Left cardiac atrium (tissue), 4 donors: ENCODE measurements around the gene SMIM22. TPM values are rescaled to one million over a fixed set of nuclear protein-coding genes. Genes with fewer than 3 reads are reported as not detected.

ENCODE experiments used
- ATAC-seq, 2 donors: fragments of 200-7000 bp; cut with Tn5 transposase; one replicate each; pipeline ENCODE4 v1.9.1; 2020; ENCODE audit warnings: mild to moderate bottlenecking in 2 of 2, moderate library complexity in 2 of 2
- DNase-seq: peaks from one replicate; pipeline ENCODE4 v3.0.0-alpha.2; 2020
- intact Hi-C, 2 donors: fragments of 100-400 bp; cut with DNase I; formaldehyde crosslinking; loops; one replicate each; pipeline versions ENCODE4 v1.14.1 to v1.15.1; 2022 to 2023
- total RNA-seq, 2 donors: library from RNA; stranded (reverse); fragmentation: NEBNext Ultra II Directional; extraction: Animal tissue kit (Norgen Biotek cat#: 25700); gene quantifications; one replicate each; pipeline ENCODE4 v1.2.1, GENCODE V29; 2021
- donor health status: DM: no; HTN: yes; CAD: no.
- donor health status: DM: no; HTN: yes; CAD: no; lungs with severe emphysema.
- donor health status: DM: yes; HTN: yes; CAD: no.
- donor health status: Dilated cardiomyopathy.

The SMIM22 gene
- total RNA-seq, 2 donors from 2014 or later = not detected

DNA sequence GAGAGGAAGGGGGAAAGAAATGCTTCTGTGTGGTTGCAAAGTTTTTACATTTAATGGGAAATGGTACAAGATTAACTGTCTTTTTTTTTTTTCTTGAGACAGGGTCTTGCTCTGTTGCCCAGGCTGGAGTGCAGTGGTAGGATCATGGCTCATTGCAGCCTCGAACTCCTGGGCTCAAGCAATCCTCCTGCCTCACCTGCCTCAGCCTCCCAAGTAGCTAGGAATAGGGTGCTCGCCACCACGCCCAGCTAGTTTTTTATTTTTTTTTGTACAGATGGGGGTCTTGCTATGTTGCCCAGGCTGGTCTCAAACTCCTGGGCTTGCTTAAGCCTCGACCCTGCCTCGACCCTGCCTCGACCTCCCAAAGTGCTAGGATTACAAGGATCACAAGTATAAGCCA is 11.1 kb downstream of the SMIM22 start:
- ATAC-seq (no peak), DNase-seq (no peak)
- intact Hi-C loops = loop anchor here in 1 of 2 donors (5.0 kb wide), 1 partner anchor 41 kb away; the partner anchor contains the start of genes GLYR1 and UBN1

DNA sequence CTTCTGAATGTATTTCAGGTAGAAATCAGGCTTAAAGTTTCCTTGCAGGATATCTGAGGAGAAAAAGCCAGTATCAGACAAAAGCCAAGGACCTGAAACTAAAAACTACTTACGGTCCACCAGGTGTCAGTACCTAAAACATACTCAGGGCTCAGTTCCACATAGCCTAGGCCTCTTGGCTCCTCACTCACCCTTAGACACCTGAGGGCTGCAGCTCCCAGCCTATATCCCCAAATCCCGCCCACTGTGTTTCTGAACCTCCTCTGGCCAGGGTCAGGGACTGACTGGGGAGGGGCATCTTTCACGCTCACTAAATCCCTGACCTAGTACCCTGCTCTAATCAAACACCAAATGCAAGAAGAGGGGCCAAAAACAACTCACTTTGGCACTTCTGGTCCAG is 16.1 kb downstream of the SMIM22 start:
- intact Hi-C loops = no loop called here

DNA sequence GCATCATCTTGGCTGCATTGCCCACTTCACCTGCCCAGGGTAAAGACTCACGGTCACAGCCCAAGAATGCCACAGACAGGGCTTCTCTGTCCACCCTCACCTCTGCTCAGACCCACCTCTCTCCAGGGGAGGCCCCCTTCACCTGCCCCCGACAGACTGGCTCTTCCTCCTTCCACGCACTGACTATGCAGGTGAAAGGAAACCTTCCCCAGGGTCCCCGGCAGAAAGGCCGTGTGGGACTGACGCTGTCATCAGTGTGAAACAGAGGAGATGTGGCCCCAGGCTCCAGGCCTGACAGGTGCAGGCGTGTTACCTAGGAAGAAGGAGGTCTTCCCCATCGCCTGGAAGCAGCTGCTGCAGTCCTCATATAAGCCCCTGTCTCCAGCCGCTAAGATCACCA is 16.6 kb downstream of the SMIM22 start:
- ATAC-seq = no peak
- intact Hi-C loops = no loop called here

More for the DNA sequence above, 16.1 kb downstream of the SMIM22 start:
- ATAC-seq = no peak
- DNase-seq = no peak

DNA sequence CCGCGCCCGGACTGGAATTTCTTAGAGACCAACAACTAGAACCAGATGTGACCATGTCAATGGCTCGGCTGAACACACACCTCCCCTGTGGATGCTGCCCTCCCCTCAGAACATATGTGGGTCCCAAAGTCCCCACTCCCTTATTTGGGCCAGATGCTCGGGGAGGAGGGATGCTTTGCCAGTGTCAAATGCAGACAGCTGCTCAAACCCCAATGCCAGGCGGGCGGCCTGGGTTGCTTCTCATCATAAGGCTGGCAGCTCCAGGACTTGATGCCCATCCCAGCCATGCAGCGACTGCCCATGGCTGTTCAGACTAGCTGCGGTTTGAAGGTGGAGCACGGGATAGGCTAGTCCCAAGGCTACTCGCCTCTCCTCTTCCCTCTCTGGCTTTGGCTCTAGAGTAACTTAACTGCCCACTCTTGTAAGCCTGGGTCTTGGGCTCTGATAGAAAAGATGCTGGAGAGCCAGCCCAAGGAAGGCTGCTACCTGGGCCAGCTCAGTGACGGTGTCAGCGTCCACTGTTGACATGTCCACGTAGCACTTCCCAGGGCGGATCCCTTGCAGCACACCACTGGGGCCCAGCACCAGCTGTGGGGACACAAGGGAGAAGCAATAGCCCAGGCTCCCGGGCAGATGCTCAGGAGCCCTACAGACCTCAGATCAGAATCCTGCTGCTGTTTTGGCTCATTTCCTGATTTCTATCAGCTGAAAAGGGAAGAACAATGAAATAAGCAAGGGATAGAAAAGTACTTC is 18.3 kb downstream of the SMIM22 start:
- DNase-seq (no peak), ATAC-seq (peak; percentile 32 to 48)
- intact Hi-C loops = no loop called here

More for the DNA sequence above, 16.6 kb downstream of the SMIM22 start:
- no peak for DNase-seq

DNA sequence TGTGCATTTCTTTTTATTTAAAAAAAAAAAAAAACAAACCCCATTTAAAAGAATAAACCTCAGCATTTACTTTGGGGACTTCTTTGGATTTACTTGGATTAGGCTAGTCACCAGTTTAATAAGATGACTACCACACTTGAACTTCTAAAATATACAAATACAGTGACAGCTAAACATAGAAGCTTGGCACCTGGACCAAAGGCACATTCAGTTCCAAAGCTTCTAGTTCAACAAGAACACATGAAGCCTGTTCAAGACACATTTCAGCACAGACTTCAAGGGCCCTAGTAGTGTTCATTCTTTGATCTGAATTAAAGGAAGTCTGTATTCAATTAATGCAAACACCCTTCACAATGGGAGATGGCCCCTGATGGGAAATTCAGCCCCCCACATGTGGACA is 18.9 kb downstream of the SMIM22 start:
- ATAC-seq = peak; percentile 69 to 72
- DNase-seq = no peak
- intact Hi-C loops = no loop called here

DNA sequence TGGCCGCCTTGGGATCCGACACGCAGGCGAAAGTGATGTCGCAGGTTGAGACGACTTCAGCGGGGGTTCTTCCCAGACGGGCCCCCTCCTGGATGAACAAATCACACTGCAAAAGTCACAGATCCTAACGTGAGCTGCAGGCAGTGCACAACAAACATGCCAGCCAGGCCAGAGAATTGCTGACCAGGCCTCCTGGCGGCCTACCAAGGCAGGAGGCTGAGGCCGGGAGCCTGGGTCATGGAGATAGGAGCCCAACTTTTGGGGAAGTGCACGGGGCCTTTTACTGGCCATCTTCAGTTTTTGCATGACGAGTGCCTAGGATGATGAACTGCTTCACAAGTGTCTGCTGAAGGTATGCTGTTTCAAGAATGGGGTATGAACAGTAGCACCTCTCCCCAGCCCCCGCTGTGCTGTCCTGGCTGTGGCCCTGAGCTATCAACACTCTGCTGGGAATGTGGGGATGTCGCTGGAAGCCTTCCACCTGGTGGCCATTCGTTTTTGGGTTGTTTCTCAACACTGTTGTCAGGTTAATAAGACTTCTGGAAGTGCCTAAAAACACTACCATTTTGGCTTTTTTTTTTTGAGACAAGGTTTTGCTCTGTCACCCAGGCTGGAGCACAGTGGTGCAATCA is 19.5 kb downstream of the SMIM22 start:
- intact Hi-C loops = no loop called here
- ATAC-seq (peak; percentile 51), DNase-seq (no peak)

DNA sequence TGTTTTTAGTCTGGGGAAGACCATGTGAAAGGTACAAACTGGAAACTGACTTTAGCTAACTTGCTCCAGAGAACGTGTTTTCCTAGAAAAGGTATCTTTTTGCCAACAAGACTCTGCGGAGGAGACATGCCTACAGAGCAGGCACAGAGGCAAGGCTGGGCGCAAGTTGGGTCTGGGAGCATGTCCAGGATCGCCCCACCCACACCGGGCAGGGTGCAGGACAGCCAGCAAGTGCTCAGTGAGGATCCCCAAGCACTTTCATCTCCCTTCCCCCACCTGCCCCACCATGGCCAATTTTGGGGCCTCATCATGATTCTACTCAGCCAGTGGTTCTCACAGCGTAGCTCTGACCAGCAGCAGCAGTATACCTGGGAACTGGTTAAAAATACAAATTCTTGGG is 25.5 kb downstream of the SMIM22 start:
- intact Hi-C loops = no loop called here
- ATAC-seq = peak; percentile 54 to 58
- no peak for DNase-seq

DNA sequence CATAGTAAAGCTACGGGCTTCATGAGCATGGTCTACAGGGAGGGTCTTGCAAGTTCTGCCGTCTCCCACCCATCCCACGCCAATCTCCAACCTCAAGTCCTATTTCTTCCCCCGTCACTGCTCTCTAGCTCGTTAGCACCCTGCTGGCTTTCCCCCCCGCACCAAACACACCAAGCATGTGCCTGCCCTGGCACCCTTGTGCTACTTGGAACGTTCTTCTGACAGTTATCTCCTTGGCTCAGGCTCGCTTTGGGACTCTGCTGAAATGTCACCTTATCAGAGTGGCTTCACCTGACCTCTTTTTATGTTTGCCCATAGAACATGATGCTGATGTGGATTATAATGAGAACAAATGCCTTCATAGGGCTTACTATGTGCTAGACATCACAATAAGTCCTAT is 30.0 kb downstream of the SMIM22 start:
- ATAC-seq (peak in 1 of 2 donors; percentile 47), DNase-seq (peak; percentile 59)
- intact Hi-C loops = no loop called here

DNA sequence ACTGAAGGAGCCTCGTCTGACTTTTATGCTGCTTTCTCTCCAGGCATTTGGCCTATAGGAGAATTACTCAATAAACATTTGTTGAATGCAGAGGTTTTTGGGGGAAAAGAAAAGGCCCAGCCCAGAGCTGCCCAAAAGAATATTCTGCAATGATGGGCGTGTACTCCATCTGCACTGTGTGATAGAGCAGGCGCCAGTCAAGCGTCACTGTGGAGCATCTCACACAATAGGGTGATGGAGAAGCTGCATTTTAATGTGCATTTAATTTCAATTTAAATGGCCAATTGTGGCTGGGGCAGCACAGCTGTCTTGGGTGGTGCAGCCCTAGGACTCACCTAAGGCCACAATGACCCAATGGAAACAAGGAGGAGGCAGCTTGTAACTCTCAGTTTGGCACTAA is 31.4 kb downstream of the SMIM22 start:
- no peak for DNase-seq
- no peak for ATAC-seq
- intact Hi-C loops = no loop called here

DNA sequence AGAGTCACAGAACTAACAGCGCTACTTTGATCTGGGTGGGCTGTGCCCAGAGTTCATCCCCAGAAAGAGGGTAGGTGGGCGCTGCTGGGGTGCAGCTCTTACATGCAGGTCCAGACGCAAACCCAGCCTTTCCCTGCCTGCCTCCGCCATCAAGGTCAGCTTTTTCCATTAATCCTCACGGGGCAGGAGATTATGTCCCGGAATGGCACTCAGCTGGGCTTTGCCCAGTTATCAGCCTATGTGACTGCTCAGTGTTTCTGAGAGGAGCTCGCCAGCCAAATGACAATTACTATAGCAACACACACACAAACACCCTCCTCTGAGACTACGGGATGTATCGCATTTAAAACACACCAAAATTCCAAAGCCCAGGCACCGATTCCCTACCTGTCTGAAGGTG is 31.8 kb downstream of the SMIM22 start:
- ATAC-seq = peak; percentile 73 to 83
- peak; percentile 42 for DNase-seq
- intact Hi-C loops = no loop called here

DNA sequence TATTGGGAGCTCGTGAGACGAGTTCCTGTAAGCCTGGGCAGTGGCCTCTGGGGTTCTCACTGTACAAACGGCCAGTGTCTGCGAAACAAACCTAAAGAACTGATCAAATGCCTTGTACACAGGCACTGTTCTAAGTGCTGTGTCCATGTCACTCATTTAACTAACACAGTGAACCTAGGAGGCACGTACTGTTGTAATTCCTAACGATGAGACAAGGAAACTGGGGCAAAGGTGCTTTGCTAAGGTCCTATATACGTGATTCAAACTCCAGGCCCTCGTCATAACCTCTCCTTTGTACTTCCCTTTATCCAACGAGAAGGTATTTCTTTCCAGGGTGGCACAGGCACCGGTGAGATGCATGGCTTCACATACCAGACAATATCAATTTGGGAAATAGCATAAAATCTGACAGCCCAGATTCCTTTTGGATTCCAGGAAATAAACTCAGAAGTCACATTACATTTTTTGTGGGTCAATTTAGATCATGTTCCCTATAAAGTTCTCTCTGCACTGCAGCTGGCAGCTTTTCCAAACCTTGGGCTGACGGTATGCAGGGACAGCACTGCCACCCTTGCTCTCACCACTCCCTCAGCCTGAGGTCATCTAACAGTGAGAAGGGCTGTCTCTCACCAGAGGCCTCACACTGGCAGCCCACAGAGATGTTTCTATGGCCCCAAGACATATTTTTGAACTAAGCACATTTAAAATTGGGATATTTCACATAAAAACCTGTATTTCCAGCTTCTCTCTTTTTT is 33.6 kb downstream of the SMIM22 start:
- ATAC-seq (peak; percentile 64 to 68), DNase-seq (no peak)
- intact Hi-C loops = no loop called here

DNA sequence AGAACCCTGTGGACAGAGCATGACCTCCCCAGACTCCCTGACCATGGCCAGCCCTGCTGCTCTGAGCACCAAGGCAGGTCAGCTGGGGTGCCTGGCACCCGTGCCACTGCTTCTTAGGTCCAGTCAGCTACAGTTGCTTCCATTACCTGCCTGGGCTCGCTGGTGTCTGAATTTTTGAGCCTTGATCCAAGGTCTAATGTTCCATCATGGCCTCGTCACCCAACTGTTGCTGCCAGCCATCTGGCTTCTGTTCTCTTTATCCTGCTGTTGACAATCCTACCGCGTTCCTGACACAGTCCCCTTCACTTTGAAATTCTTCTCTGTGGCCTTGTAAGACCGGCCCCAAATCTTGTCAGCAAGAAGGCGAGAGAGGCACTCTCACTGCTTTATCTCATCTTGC is 35.2 kb downstream of the SMIM22 start:
- ATAC-seq (no peak), DNase-seq (no peak)
- intact Hi-C loops = no loop called here

DNA sequence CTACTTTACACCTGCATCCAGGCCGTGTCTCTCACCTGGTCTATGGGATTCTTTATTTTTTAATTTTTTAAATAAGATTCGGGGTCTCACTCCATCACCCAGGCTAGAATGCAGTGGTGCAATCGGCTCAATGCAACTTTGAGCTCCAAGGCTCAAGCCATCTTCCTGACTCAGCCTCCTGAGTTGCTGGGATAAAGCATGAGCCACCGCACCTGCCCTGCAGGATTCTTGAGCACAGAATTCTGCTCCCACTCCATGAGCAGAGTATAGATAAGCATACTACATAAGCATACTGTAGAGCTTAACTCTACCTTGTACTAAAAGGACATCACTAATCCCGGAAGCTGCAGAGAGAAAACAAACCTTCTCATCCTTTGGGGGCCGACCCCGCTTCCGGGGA is 36.4 kb downstream of the SMIM22 start:
- ATAC-seq (no peak), DNase-seq (no peak)
- intact Hi-C loops = no loop called here

DNA sequence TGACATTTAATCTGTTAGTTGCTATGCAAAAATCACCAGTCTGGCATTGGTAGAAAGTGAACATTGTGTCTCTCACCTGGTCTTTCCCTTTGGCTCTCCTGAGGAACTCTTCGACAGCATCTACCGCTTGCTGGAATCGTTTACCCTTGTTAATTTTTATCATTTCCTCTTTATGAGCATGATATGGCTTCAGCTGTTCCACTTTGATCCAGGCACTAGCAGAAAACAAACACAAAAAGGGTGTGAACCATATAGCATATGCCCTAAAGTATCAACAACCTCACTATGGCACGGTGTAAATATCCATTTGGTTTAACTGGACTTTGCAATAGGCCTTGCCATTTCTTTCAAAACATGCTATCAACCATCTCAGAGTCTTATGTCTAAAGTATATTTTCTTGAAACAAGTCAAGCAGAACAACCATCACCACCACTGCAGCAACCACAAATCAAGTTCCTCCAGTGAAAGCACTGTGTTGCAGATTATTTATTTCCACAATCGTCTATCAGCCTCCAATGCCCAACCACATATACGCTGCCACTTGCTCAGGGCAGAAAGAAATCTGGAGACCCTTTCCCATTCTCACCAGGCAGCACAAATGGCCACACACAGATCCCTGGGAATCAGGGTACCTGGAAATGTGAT is 37.7 kb downstream of the SMIM22 start:
- ATAC-seq (no peak), DNase-seq (no peak)
- intact Hi-C loops = no loop called here

DNA sequence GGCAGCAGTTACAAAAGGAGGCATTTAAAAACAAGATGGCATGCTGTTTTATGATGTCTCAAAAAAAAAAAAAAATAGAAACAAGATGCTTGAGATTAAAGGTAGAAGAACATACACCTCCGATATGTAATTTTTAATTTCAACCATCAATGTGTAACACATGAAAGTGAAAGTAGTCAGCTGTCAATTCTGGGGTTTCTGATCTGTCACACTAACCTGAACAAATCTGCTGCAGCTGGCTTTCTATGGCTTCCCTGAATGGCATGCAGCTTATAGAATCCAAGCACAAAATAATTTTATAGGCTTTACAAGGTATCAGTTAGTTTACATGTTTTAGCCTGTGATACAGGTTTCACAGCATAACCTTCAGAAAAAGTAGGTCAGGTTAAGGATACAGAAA is 38.4 kb downstream of the SMIM22 start:
- intact Hi-C loops = no loop called here
- ATAC-seq (no peak), DNase-seq (no peak)

DNA sequence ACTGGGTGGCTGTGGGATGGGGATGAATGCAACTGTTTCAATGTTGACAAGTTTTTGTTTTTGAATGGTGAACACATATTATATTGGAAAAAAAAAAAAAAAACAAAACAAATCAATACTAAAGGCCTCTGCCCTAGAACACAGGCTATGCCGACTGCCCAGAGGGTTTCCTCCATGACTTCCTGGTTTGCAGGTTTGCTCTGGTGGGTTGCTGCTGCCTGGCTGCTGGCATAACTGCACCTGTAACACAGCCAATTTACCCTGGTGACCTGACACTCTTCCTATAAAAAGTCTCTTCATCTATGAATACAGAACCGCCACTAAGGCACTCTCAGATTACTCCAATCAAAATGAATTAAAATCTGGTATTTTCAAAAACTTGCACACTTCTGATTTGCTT is 41.6 kb downstream of the SMIM22 start:
- ATAC-seq (peak in 1 of 2 donors; percentile 47), DNase-seq (no peak)
- intact Hi-C loops = no loop called here

DNA sequence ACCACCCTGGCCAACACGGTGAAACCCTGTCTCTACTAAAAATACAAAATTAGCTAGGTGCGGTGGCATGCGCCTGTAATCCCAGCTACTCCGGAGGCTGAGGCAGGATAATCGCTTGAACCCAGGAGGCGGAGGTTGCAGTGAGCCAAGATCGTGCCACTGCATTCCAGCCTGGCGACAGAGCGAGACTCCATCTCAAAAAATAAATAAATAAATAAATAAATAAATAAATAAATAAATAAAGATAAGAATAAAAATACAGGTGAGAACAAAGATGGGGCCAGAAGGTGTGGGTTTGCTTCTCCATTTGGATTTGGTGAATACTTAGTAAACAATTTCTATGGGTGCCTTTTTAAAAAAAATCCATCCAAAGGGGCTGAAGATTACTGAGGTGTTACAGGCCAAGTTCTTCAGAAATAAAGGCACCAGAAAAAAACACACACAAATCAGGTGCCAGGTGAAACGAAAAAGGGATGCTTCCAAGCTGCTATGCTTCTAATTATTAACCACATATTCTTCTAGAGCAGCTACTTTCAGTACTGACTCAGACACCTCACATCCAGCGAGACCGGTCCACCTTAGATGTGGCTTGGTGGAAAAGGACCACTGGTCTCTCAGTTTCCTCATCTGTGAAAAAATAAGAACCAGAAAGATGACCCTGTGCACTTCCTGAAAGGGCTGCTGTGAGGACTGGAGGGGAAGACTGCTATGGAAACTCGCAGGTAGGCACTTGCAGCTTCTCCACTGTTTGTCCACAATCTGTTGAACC is 42.7 kb downstream of the SMIM22 start:
- DNase-seq (no peak), ATAC-seq (no peak)
- intact Hi-C loops = no loop called here

DNA sequence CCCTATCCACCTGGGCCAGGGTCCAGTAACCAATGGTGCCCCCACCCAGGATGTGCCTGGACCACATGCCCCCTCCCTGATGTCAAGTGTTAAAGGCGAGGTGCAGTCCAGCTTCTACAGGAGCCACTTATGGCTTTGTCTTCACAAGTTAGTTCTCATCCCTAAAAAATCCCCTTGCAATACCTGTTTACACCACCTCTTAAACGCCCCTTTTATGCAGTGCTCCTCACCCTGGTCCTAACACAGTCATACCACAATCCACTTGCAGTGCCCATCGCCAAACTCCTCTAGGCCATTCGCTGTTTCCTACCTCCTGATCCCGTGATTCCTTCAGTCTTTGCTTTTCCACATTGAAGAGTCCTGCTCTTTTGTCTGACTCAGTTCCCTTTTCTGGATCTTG is 44.8 kb downstream of the SMIM22 start:
- intact Hi-C loops = no loop called here

DNA sequence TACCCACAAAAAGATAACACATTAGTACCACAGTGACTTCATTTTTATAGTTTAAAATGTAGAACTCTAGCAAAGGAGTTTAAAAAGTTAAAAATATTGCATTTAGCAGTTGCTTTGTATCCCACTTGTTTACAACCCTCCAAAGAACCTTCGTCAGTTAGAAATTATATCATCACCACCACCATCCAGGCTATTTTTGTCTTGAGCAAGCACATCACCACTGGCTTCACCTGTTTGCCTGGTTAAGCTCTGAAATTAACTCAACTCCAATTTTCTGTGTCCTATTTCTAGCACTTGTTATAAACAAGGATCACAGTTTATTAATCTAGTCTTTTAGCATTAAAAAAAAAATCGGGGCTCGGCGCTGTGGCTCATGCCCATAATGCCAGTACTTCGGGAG is 45.8 kb downstream of the SMIM22 start:
- intact Hi-C loops = no loop called here
- ATAC-seq = no peak

More for the DNA sequence above, 44.8 kb downstream of the SMIM22 start:
- DNase-seq = no peak
- no peak for ATAC-seq

More for the DNA sequence above, 45.8 kb downstream of the SMIM22 start:
- no peak for DNase-seq
